HG03469 (cell line): Measurements from ENCODE around the gene IGFL4.

Source experiments
- ATAC-seq: cut with Tn5 transposase; IDR thresholded peaks from one replicate; pipeline ENCODE4 v1.9.1; 2021; ENCODE audit warnings: mild to moderate bottlenecking, moderate library complexity, moderate number of reproducible peaks; ENCODE audit not compliant: unreplicated experiment

The IGFL4 gene

GRCh38 chr19:46065486-46066071 is 24.8 kb upstream of the IGFL4 start:
- ATAC-seq, result no peak

- no peak for ATAC-seq
These were observed 22.4 kb upstream of the IGFL4 start for GRCh38 chr19:46063201-46063600.

DNA sequence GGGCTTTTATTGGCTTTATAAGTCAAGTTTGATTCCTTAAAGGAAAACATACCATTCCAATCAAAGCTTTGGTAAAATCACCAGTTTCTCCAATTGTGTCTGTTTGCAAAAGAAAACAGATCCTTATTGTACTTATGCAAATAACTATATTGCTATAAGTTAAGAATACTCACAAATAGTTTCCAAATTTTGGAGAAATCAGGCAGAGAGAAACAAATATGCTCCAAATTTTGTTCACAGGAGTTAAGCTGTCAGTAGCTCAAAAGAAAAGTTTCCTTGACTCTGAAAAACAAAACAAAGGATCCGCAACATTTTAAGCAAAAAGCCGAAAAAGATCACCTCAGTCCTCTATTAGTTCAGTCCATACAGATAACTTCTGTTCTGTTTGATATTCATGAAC is 19.2 kb upstream of the IGFL4 start:
- ATAC-seq, result no peak

DNA sequence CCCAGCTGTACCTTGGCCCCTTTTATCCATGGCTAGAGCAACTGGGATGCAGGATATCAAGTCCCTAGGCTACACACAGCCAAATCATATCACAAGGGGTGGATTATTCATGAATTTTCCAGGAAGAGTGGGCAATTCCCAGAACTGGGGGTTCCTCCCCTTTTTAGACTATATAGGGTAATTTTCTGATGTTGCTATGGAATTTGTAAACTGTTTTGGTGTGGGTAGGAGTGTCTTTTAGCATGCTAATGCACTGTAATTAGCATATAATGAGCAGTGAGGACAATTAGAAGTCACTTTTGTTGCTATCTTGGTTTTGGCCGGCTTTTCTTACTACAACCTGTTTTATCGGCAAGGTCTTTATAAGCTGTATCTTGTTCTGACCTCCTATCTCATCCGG is 18.0 kb upstream of the IGFL4 start:
- no peak for ATAC-seq

DNA sequence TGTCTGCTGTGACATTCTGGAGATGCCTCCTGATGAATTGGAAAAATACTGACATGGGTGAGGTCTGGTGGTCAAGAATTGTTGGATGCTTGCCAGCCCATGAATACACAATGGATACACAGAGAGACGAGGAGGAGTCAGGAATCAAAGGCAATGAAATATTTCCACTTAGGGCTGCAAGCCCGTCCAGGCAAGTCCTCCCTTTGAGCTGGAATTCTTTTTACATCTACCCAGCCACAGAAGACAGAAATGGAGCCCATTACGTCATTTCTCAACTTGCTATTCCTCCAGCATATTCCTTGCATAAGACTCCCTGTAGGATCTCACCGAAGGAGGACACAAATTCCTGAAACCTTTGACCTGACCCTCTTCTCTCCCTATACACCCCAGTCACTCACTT is 15.7 kb upstream of the IGFL4 start:
- ATAC-seq, result no peak

GRCh38 chr19:46052896-46053295 is 12.1 kb upstream of the IGFL4 start:
- ATAC-seq, result no peak

GRCh38 chr19:46049597-46049996 is 8.8 kb upstream of the IGFL4 start:
- no peak for ATAC-seq

DNA sequence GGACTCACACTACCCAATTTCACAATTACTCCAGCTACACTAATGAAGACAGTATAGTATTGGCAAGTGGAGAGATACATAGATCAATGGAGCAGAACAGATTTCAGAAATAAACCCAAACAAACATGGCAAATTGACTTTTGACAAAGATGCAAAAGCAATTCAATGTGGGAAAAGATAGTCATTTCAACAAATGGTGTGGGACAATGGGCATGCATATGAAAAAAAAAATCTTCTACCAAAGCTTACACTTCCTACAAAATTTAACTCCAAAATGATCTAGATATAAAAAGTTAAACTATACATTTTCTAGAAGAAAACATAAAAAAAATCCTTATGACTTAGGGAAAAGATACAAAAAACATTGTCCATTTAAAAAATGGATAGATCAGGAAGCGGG is 2.7 kb upstream of the IGFL4 start:
- ATAC-seq, result no peak

DNA sequence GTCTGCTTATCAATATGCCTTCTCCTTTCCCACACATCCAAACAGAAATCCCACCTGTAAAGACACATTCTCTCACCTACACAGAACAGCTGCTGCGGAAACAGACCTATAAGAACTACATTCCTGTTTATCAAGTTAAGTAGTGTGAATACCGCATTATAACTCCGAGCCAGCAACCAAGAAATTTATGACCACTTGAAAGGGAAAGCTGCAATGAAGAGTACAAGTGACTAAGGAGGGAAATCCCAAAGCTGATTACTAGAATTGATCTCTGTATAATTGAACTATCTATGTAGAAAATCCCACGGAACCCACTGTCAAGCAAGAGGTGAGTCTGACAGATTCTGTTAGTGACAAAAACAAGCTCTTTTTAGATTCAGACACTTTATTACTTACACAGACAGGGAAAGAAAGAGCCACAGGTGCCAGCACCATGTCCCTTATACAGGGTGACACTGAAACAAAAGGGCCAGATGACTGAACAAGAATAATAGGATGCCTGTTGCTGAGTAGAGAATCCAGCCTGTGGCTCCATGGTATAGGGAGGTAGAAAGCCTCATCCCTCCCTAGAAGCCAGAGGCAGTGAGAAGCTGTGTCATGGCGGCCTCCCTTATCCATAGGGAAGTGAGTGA is 1.6 kb upstream of the IGFL4 start:
- ATAC-seq, result no peak

DNA sequence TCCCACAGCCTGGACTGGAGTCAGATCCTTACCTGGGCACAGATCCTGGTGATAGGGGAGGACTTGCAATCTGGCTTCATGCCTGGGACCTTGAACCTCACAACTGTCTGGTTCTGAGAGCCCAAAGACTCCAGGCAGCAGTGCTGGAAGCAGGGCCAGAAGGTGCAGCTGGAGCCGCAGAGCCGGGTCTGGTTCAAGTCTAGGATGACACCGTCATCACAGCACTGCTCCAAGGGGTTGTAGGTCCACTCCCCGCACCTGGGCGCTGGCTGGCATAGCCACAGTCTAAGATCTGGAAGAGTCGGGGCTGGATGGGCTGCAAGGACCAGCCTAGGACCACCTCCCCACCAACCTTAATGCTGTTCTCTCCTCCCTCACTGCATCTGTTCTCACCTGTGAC is 677 bp downstream of the IGFL4 start:
- no peak for ATAC-seq

GRCh38 chr19:46036744-46037128 is 4.1 kb downstream of the IGFL4 start:
- ATAC-seq, result no peak

DNA sequence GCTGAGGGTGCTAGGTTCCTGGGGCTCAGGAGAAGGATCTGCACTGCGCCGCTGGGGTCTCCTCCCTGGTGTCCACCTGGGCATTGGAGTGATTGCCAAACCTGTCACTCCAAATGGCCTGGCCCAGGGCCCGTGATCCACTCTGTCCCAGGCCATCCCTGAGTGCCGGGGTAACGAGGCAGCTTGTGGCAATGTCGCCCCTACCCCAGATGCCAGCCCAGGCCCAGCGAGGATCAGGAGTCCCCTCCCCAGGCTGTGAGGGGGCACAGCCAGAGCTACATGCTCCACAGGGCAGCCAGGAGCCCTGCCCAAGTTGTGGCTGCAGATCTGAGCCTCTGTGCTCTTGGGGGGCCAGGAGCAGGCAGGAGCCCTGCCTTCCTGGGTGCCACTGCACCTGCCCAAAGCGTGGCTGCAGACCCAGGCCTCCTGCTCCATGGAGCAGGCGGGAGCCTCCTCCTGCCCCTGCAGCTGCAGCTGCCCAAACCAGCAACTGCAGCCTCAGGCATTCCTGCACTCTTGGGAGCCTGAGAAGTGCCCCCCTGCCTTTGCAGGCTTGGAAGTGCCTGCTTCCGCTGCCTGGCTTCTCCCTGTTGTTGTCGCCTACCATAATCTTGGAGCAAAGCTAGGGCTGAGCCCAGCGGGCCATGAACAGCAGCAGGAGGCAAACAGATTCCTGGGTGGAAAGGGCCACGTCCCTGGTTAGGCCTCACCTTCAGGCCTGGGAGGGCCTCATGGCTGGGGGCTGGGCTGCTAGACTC is 4.6 kb downstream of the IGFL4 start:
- no peak for ATAC-seq

DNA sequence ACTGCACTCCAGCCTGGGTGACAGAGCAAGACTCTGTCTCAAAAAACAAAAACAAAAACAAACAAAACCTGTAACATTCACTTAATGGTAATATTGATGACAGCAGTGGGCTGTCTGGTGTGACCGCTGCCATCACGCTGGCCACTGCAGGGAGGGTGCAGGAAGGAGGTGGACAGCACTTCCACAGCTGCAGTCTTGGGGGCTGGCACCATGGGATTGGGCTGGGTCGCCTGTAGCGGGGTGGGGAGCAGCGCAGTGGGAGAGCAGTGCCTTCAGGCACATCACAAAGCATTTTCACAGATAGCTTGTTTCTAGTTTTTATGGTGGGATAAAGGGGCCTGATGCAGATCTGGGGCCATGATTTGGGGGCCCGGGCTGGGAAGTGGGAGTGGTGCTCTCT is 5.3 kb downstream of the IGFL4 start:
- no peak for ATAC-seq

GRCh38 chr19:46033401-46033800 is 7.4 kb downstream of the IGFL4 start:
- ATAC-seq, result no peak

DNA sequence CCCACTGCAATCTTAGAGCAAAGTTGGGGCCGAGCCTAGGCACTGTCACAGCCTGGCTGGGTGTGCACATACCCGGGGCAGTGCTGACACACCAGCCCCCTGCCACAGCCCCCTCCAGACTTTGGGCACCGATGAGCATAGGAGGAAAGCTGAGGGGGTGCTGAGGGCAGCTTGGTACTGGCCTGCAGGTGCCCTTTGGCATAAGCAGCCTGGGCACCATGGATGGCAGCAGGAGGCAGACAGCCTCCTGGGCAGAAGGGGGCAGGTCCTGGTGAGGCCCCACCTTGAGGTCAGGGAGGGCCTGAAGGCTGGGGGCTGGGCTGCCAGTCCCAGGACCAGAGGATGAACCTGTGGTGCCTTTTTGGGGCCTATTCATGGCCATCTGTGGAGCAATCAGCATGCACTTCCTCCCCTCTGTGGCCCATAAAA is 8.2 kb downstream of the IGFL4 start:
- ATAC-seq, result no peak

GRCh38 chr19:46031781-46032596 is 8.8 kb downstream of the IGFL4 start:
- no peak for ATAC-seq

GRCh38 chr19:46030812-46031550 is 9.8 kb downstream of the IGFL4 start:
- ATAC-seq, result no peak

DNA sequence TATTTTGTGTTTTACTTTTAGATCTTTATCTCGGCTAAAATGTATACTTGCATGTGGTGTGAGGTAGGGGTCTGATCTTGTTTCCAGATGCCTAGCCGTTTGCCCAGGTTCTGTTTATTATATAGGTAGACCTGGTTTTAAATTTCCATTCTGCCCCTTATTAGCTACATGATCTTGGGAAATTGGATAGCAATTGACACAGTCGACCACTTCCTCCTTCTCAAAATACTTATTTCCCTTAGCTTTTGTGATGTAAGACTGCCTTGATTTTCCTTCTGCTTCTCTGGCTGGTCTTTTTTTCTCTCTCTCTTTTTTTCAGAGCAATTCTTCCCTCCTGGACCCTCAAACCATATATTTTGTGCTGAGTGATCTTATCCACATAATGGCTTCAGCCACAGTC is 15.0 kb downstream of the IGFL4 start:
- ATAC-seq, result no peak

DNA sequence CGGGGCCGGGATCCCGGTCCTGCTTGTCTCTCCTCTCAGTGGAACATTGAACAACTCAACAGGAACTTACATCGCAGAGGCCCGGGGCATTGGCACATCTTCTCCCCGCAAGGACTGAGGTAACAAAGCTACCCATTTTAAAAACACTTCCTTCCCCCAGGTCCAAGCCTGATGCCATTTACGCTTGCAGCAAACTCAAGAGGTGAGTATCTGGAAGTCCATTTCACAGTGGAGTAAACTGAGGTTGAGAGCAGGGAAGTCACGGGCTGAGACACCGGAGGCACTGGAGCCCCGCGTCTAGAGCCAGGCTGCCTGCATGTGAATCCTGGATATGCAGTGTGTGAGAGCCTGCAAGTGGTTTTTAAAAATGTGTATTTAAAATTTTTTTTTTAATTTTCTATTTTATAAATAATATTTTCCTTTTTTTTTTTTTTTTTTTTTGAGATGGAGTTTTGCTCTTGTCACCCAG is 17.5 kb downstream of the IGFL4 start:
- ATAC-seq, result no peak

- no peak for ATAC-seq
These were observed 18.1 kb downstream of the IGFL4 start, which contains the start of gene PGLYRP1 for GRCh38 chr19:46022431-46023310. PGLYRP1 (minus strand) TSS chr19:46023053; CDS start chr19:46023021, 32 bp downstream.
